ENCODE results near the gene HOXB6.

HOXB6 gene

GRCh38 chr17:48552466-48553189, 52.2 kb downstream of the HOXB6 start:
- DNase-seq (ENCODE audit: low spot score): no peak

GRCh38 chr17:48551596-48552465, 53.0 kb downstream of the HOXB6 start:
- DNase-seq (ENCODE audit: low spot score): no peak

- DNase-seq (ENCODE audit: low spot score): no peak
Observed at GRCh38 chr17:48551214-48551555, 53.6 kb downstream of the HOXB6 start.

- no peak for DNase-seq (ENCODE audit: low spot score)
Observed at GRCh38 chr17:48550502-48551213, 54.1 kb downstream of the HOXB6 start.

GRCh38 chr17:48549914-48550501, 54.8 kb downstream of the HOXB6 start:
- no peak for DNase-seq (ENCODE audit: low spot score)

- no peak for DNase-seq (ENCODE audit: low spot score)
Observed at GRCh38 chr17:48549281-48549630, 55.5 kb downstream of the HOXB6 start.

- DNase-seq (ENCODE audit: low spot score): no peak
Observed at GRCh38 chr17:48548523-48549280, 56.1 kb downstream of the HOXB6 start.

GRCh38 chr17:48547808-48548522, 56.8 kb downstream of the HOXB6 start:
- DNase-seq (ENCODE audit: low spot score): no peak

GRCh38 chr17:48546924-48547807, 57.6 kb downstream of the HOXB6 start:
- DNase-seq (ENCODE audit: low spot score): no peak

GRCh38 chr17:48546137-48546923, 58.5 kb downstream of the HOXB6 start:
- DNase-seq (ENCODE audit: low spot score): no peak

Measured in AG08396 (cell line).